Fibroblast of pulmonary artery (primary cell): ENCODE measurements around the gene SEC14L3.

Experiments
- DNase-seq: peaks from one replicate; pipeline ENCODE4 v3.0.0-alpha.2; 2010; ENCODE audit warnings: low read depth
- H3K4me3 ChIP-seq: replicated peaks from 2 replicates; pipeline ENCODE4 v1.5.1; 2011; ENCODE audit warnings: low read depth, mild to moderate bottlenecking, control low read depth, low read length, moderate library complexity
- CTCF ChIP-seq: IDR thresholded peaks from 2 replicates; pipeline ENCODE4 v1.5.1; 2011; ENCODE audit warnings: mild to moderate bottlenecking, control low read depth, low read length, inconsistent platforms; ENCODE audit errors: missing control alignments

Gene SEC14L3

DNA sequence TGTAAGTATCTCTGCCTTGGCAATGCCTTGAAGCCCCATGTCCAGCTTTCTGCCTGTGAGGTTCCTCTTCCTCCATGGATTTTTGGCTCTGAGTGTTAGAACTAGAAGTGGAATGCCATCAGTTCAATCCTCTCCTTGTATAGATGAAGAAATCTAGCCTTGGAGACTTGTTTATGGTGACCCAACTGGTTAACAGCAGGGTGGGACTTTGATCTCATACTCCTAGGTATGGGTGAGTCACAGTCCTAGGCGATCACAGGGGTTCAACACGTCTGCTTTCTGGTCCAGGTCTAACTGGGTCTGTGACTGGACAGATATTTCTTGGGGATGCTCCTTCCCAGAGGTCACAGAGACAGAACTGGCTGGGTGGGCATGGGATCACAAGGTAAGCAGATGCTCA is 55.4 kb downstream of the SEC14L3 start:
- TF ChIP-seq CTCF: no peak
- DNase-seq: no peak
- H3K4me3 ChIP-seq: no peak overlapping the region

GRCh38 chr22:30414525-30415047 is 57.2 kb downstream of the SEC14L3 start:
- DNase-seq: peak; percentile 41
- no peak for TF ChIP-seq CTCF
- no peak overlapping the region for H3K4me3 ChIP-seq

- H3K4me3 ChIP-seq: no peak overlapping the region
- no peak for DNase-seq
- TF ChIP-seq CTCF: no peak
Measured at GRCh38 chr22:30413745-30414524, 57.9 kb downstream of the SEC14L3 start.

DNA sequence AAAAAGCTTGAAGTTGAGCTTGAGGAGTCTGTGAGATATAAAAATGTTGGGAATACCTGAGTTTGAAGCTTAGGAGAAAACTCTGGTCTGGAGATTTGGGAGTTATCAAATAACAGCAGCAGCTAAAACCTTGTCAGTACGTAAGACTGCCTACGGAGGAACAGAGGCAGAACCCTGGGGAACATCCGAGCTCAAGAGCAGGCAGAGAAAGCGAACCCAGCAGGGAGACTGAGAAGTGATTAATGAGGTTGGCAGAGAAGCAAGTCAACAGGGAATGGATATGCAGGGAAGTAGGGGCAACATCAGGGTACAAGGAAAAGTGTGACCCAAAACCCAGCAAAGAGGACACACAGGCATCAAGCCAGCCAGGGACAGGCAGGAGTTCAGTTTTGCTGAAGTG is 58.8 kb downstream of the SEC14L3 start:
- no peak overlapping the region for H3K4me3 ChIP-seq
- TF ChIP-seq CTCF: no peak
- DNase-seq: no peak

GRCh38 chr22:30411780-30412179 is 60.0 kb downstream of the SEC14L3 start:
- no peak for TF ChIP-seq CTCF
- no peak overlapping the region for H3K4me3 ChIP-seq
- no peak for DNase-seq
